Dermis microvascular lymphatic vessel endothelial cell (primary cell): Measurements from ENCODE around the gene SCO2. TPM values are rescaled to one million over a fixed set of nuclear protein-coding genes. Genes with fewer than 3 reads are reported as not detected.
"Not testable (repeated sequence)": the region's sequence is repeated elsewhere in the genome, so short reads cannot be mapped to it uniquely, and the experiment has no call there.

Source experiments
- DNase-seq, 2 donors: peaks; one replicate each; pipeline versions ENCODE4 v3.0.0 to v3.0.0-alpha.2; 2010; ENCODE audit warnings: low read depth in 2 of 2
- total RNA-seq: library from RNA; depleted of rRNA; stranded (reverse); fragments of >200 nt; gene quantifications from 2 replicates; pipeline ENCODE4 v1.2.1, GENCODE V29; 2014

Gene SCO2
- total RNA-seq, 1 donor from 2014 or later, result 3.1 TPM

DNA sequence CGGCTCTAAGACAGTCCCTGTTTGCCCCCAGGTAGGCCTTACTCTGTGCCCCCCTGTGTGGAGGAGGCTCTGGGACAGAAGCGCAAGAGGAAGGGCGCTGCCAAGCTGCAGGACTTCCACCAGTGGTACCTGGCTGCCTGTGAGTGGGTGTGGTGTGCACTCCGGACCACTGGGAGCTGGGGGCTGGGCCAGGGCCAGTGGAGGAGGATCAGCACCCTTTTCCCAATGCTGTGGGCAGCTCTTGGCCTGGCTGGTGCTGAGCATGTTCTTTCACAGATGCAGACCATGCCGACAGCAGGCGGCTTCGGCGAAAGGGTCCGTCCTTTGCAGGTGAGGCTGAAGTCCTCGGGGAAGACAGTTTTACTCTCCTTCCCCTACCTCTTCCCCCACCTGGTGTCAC is 3.7 kb downstream of the SCO2 start:
- no peak for DNase-seq

DNA sequence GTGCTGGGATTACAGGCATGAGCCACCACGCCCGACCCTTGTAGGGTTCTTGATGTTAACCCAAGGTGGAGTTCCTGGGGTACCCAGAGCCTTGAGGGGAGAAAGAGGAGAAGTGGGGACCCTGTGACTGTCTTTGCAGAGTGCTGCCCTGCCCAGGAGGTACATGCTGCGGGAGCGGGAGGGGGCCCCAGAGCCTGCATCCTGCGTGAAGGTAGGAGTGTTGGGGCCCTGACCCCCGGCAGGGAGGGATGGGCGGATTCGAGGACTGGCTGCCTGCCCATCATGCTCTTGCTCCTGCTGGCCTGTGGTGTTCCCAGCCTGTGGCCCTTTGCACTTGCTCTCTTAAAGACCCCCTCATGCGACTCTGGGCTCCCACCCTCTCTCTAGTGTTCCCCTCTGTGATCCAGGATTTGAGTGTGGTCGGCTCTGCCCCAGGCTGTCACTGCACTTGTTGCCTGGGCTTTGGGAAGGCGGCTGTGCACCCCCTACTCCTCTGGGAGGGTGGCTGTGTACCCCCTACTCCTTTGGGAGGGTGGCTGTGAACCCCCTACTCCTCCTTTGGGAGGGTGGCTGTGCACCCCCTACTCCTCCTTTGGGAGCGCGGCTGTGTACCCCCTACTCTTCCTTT is 4.5 kb downstream of the SCO2 start:
- no peak for DNase-seq

- DNase-seq, result not testable (repeated sequence)
These were observed 5.2 kb downstream of the SCO2 start for GRCh38 chr22:50520184-50520583.

DNA sequence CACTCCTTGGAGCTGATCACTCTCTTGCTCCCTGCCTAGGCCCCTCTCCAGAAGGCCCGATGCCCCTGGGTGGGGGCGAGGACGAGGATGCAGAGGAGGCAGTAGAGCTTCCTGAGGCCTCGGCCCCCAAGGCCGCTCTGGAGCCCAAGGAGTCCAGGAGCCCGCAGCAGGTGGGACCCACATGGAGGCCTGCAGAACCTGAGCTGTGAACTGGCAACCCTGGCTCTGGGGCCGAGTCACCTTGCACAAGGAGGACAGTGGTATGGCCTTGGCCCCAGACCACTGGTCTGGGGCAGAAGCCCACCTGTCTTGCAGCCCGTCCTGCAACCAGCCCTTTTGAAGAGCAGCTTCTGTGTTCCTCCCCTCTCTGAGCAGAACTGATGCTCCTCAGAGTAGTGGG is 6.2 kb downstream of the SCO2 start:
- DNase-seq, result no peak

GRCh38 chr22:50518606-50519005 is 6.8 kb downstream of the SCO2 start:
- no peak for DNase-seq

GRCh38 chr22:50517495-50518260 is 7.7 kb downstream of the SCO2 start:
- DNase-seq, result no peak

GRCh38 chr22:50516891-50517290 is 8.5 kb downstream of the SCO2 start:
- DNase-seq, result no peak

DNA sequence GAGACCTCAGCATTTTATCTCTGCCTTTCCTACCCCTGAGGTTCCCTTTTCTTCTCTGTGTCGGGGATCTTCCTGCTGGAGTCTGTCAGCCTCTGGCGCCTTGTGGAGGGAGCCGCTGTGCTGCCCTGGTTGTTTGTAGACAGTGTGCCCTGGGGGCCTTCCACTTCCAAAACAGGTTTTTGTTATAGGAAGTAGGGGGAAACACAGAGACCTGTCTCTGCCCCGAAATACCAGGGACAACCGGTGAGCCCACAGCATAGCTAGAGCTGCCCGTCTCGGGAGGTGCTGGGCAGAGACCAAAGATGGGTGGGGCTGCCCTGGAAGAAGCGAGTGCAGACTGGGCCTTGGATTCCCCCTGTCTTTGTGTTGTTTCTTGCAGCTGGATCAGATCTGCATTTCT is 9.3 kb downstream of the SCO2 start:
- DNase-seq, result no peak

DNA sequence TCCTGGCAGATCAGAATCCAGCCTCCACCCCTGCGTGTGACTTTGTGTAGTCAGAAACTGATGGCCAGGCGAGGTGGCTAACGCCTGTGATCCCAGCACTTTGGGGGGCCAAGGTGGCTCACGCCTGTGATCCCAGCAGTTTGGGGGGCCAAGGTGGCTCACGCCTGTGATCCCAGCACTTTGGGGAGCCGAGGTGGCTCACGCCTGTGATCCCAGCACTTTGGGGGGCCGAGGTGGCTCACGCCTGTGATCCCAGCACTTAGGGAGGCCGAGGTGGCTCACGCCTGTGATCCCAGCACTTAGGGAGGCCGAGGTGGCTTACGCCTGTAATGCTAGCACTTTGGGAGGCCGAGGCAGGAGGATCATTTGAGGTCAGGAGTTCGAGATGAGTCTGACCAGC is 12.2 kb downstream of the SCO2 start:
- DNase-seq, result no peak

DNA sequence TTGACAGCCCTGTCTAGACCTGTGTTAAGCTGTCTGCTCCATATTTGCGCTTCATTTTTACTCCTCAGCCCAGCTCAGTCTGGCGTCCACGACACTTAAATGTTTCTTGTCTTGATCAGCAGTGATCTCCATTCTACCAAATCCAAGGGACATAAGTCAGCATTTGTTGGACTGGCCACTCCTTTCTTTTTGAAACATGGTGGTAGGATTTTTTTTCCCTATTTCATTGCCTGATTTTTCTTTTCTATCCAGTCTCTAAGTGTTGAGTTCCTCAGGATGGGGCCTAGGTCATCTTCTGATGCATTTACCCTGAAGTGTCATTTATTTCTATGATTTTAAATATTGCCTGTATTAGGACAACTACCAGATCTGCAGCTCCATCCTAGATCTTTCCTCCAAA is 16.5 kb downstream of the SCO2 start:
- DNase-seq, result no peak

GRCh38 chr22:50507991-50508884 is 17.2 kb downstream of the SCO2 start, which contains the start of gene NCAPH2:
Gene NCAPH2 (plus strand): TSS chr22:50508224. CDS start chr22:50508338, 114 bp downstream.
- DNase-seq, result peak; percentile 93 to 97

DNA sequence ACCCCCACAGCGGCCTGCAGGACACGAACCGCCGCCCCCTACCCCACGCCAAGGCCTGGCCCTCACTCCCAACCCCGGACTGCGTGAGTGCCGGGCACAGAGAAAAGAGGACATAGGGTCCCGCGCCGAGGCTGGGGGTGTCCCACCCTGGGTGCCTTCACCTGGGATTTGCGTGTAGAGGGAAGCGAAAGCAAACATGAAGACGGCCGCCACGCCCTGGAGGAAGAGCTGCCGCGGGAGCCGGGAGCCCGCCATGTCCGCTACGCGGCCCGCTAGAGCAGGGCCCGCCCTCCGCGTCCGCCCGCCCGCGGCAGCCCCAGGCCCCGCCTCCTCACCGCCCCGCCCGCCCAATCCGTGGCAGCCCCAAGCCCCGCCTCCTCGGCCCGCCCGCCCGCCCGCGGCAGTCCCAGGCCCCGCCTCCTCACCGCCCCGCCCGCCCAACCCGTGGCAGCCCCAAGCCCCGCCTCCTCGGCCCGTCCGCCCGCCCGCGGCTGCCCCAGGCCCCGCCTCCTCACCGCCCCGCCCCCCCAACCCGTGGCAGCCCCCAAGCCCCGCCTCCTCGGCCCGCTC is 17.9 kb downstream of the SCO2 start, which contains the start of gene LMF2:
LMF2 (minus strand) TSS at position 282 of the 570 bp plus-strand sequence; CDS start at position 255, 27 bp downstream.
- peak in 1 of 2 donors; percentile 33 for DNase-seq

DNA sequence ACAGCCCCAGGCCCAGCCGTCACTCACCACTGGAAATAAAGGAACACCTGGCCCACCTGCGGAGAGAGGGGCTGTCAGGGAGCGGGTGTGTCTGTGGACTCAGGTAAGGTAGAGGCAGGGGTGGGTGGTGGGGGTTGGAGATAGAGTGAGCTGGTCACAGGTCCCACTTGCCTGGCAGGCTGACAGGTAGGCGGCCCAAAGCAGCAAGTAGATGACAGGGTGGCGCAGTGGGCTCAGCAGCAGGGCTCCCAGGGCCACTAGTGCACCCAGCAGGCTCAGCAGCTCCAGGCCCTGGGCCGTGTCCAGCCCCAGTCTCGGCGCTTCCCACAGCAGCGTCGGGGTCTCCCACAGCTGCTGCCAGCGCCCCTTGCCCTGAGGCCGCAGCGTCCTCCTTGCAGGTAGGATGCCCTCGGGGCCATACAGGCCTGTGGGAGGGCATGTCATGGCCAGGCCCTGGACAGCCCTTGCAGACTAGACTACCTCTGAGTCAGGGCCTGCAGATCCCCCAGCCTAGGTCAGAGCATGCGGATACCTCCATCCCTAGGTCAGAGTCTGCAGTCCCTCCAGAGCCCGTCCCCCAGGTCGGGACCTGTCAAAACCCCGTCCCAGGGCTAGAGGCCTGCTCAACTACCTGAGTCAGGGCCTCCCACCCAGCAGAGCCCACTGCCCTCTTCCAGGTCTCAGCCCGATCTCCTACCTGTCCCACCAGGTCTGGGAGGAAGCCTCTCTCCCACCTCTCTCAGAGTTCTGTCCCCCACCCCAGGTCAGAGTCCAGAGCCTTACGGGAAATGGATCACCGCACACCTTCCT is 18.6 kb downstream of the SCO2 start:
- DNase-seq, result peak in 1 of 2 donors; percentile 21

GRCh38 chr22:50505776-50506610 is 19.4 kb downstream of the SCO2 start:
- DNase-seq, result no peak

GRCh38 chr22:50505276-50505775 is 20.1 kb downstream of the SCO2 start:
- no peak for DNase-seq

- DNase-seq, result no peak
These were observed 20.8 kb downstream of the SCO2 start for GRCh38 chr22:50504369-50505211.

- DNase-seq, result no peak
These were observed 21.8 kb downstream of the SCO2 start for GRCh38 chr22:50503475-50504145.
